GM19035 (cell line): ENCODE results near the gene KIF2C.
"Not testable (repeated sequence)": the region's sequence is repeated elsewhere in the genome, so short reads cannot be mapped to it uniquely, and the experiment has no call there.

Experiments used
- ATAC-seq: cut with Tn5 transposase; IDR thresholded peaks from one replicate; pipeline ENCODE4 v1.9.1; 2021; ENCODE audit not compliant: unreplicated experiment

The KIF2C gene

DNA sequence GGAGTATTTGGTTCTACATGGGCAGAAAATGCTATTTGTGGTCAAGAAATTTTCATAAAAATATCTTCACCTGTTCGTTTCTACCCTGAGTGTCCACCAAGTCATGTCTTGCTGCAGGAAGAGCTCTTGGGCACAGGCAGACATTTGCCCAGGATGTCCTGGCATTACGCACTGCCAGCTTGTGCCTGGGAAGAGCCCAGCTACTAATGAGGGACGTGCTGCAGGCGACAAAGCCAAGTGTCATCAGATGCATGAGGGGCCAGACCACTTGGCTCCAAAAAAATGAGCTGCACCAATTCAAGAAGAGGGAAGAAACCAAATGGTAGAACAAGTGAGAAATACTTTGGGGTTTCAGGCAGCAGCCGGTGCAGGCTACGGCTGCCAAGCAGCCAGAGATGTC lies 21.5 kb upstream of the KIF2C start:
- ATAC-seq = no peak

DNA sequence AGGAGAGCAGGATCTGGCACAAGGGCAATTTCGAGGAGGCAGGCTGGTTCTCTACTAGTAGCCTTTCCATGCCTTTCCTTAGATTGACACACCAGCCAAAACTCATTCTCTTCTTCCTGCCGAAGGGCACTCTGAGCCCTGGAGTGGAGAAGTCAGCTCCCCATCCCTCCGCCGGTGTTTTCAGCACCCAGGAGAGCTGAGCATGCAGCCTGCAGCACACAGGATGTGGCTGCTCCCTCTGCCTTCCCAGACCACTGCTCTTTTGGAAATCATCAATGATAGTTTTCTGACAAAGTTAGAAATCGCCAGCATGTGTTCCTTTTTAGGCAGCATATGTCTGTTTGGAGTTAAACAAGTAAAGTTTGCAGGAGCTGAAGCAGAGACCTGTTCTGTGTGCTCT lies 20.3 kb upstream of the KIF2C start:
- ATAC-seq = no peak

GRCh38 chr1:44720281-44720680 lies 19.4 kb upstream of the KIF2C start:
- no peak for ATAC-seq

- peak; percentile 79 for ATAC-seq
Measured at GRCh38 chr1:44721485-44722361, 17.9 kb upstream of the KIF2C start.

GRCh38 chr1:44723064-44723463 lies 16.6 kb upstream of the KIF2C start:
- no peak for ATAC-seq

DNA sequence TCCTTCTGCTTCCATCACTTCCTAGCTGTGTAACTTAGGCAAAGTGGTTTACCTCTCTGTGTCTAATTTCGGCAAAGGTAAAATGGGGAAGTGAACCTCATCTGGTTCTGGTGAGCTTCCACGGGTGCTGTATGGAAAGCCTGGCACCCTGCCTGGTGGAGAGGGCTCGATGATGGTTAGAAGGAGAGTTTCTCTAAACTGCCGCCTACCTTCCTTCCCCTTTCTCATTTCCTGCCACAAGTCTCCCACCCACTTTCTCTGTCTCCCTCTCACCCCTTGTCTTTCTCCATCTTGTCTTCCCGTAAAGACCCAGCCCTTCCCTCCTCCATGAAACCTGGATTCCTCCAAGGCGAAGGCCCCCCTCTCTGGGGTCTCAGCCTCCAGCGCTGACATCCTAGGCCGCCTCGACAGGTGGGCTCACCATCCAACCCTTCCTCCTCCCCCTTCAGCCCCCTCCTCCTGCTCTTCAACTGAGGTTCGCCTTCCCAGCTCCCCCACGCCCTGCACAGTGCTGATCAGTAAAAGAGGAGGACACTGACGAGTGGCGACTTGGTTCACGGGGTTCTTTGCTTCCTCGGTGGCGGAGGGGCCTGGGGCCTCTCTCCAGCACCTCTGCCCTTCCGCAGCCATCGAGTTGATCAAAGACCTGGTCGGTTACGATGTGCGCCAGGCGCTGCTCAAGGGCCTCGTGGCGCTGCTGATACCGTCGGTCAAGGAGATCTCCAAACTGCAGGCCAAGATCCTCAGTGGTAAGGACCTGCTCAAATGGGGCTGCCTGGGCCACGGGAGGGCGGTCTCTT lies 15.9 kb upstream of the KIF2C start:
- no peak for ATAC-seq

DNA sequence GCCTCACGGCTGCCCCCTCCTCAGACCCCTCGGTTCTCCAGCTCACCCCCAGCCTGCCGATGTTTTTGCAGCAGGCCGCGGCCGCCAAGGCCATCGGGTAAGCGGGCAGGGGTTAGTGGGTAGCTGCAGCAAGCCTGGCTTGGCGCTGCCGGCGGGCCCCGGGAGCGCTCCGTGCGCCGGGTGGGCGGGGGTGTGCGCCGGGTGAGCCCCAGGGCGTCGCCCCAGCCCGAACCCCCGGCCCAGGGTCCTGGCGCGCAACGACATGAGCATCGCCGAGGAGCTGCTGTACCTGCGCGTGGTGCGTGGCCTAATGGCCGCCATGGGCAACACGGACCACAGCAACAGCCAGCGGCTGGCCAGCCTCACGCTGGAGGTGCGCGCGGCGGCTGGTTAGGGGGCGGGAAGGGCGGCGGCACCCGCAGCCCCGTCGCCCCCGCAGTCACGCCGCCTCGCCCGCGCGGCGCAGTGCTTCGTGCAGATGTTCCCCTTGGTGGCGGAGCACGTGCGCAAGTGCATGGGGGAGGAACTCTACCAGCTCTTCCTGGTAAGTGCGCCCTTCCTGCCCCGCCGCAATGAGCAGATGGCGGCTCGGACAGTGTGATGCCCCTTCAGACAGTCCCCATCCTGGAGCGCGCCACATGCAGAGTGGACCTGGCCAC lies 15.2 kb upstream of the KIF2C start:
- ATAC-seq = no peak

- no peak for ATAC-seq
Measured at GRCh38 chr1:44724955-44725698, 14.5 kb upstream of the KIF2C start.

- ATAC-seq = peak; percentile 70
Measured at GRCh38 chr1:44730741-44731512, 8.7 kb upstream of the KIF2C start, which contains the start of gene RNU5D-1. RNU5D-1 (minus strand) TSS chr1:44731170.

DNA sequence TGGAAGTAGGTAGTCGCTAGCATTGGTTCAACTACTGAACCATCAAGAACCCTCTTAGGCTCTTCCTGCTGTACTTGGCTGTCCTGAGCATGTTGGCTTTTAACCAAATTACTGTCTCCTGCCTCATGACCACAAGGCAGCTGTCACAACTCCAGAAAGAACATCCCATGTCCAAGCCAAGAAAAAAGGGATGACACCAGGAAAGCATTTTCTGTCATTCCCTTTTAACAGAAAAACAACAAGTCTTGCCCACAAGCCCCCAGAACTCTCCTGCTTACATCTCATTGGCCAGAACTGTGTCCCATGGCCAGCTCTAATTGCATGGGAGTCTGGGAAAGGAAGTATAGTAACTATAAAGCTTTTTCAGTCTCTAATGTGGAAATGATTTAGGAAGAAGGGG lies 6.3 kb upstream of the KIF2C start:
- ATAC-seq = no peak

GRCh38 chr1:44733784-44734183 lies 5.9 kb upstream of the KIF2C start:
- ATAC-seq = no peak

DNA sequence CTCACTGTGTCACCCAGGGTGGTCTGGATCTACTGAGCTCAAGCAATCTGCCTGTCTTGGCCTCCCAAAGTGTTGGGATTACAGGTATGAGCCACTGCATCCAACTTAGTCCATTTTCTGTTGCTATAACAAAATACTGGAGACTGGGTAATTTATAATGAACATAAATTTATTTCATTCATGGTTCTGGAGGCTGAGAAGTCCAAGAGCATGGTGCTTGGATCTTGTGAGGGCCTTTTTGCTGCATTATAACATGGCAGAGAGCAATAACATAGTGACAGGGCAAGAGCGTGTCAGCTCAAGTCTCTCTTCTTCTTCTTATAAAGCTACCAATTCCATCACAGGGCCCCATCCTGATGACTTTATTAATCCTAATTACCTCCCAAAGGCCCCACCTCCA lies 3.6 kb upstream of the KIF2C start:
- no peak for ATAC-seq

DNA sequence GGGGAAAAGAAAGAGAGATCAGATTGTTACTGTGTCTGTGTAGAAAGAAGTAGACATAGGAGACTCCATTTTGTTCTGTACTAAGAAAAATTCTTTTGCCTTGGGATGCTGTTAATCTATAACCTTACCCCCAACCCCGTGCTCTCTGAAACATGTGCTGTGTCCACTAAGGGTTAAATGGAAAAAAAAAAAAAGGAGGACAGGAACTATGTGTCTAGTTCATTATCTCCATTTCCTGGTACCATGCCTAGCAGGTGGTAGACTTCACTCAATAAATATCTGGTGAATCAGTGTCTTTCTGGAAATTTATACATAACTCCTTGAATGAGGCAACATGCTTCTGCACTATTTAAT lies 707 bp upstream of the KIF2C start:
- not testable (repeated sequence) for ATAC-seq

DNA sequence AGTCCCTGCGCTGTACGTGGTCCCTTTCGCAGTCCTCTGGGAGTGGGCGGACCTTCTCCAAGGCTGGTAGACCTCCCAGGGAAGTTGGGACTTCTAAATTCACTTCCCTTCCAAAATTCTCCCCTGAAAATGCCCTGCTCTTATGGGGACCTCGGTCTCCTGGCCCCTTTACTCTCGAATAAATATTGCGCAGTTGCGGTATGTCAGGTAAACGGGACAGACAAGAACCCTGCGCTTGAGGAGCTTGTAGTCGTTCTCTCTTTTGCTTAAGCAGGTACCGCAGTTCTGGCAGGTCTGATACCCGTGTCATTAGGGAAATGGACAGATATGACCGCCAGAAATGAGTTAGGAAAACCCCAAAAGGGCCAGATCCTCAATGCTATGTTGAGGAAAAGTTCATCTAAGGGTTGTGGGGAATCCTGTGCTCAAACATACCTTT lies 561 bp downstream of the KIF2C start:
- ATAC-seq = no peak

DNA sequence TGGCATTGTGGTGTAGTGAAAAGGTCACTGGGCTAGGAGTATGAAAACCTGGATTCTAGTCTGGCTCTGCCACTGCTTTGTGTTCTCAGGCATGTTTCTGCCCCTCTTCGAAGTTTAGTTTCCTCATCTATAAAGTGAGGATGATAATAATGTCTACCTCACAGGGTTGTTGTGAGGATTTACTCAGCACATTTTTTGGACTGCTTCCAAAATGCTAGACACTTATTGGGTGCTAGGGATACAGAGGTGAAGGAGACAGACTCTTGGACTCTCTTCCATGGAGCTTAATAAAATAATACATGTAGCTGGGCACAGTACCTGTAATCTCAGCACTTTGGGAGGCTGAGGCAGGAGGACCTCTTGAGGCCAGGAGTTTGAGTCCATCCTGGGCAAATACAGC lies 3.6 kb downstream of the KIF2C start:
- no peak for ATAC-seq

- ATAC-seq = no peak
Measured at GRCh38 chr1:44747878-44748277, 8.2 kb downstream of the KIF2C start.

DNA sequence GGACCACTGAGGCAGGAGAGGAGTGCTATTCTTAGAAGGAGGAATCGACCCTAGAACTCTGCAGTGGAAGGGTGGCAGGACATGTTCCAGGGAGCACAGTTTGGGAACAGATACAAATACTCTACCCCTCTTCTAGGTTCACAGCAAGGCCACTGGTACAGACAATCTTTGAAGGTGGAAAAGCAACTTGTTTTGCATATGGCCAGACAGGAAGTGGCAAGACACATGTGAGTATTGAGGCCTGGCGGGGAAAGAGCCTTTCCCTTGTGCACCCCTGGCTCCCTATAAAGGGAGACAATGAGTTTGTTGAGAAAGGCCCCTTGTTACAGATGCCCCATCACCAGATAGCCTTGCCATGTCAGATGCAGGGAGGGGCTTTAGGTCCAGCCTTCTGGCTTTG lies 17.8 kb downstream of the KIF2C start:
- peak; percentile 63 for ATAC-seq

DNA sequence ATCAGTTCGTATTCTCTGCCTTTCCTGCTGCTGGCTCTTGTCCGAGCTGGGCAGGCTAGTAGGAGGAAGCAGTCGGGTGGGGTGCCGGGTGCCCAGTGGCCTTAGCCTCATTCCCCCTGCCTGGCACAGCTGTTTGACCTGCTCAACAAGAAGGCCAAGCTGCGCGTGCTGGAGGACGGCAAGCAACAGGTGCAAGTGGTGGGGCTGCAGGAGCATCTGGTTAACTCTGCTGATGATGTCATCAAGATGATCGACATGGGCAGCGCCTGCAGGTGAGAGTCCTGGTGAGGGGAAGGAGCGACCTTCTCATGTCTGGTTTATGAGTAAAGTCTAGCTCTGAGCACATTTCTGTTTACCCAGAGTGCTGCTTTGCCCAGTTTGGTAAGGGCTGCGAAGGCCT lies 19.4 kb downstream of the KIF2C start:
- no peak for ATAC-seq

DNA sequence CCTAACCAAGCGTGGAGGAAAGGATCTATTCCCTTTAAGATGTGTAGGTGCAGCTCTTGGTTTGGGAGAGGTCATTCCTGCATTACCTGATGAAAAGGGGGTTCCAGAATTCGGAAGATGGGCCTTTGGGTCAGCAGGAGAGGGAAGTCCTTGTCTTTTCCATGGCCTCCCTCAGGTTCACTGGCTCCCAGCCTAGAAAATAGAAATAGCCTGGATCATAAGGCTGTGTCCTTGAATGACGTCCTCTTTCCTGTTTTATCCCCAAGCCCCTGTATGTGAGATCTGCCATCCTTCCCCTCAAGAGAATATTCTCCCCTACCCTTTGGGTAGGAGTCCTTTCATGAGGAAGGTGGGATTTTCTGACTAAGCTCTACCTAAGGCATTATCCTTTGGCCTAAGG lies 21.2 kb downstream of the KIF2C start:
- ATAC-seq = no peak

DNA sequence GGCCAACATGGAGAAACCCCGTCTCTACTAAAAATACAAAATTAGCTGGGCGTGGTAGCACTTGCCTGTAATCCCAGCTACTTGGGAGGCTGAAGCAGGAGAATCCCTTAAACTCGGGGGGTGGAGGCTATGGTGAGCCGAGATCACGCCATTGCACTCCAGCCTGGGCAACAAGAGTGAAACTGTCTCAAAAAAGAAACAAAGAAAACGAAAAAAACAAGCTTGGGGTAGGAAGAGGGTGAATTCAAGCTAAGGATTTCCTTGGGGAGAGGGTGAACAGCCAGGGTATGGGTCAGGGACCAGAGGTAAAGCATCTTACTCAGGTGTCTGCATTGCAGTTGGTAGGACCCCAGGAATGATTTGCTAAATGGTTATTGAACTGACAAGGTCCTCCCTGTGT lies 26.8 kb downstream of the KIF2C start:
- ATAC-seq = not testable (repeated sequence)
